Rectal smooth muscle tissue (tissue), 1 donor: Measurements from ENCODE around the gene XYLT1.

Experiments used
- H3K27ac ChIP-seq: one replicate; pipeline ENCODE4 v1.7.0; 2013; ENCODE audit warnings: low read depth, low read length, inconsistent platforms
- H3K27me3 ChIP-seq: one replicate; pipeline ENCODE4 v1.7.0; 2013; ENCODE audit warnings: low read length; ENCODE audit not compliant: control insufficient read depth, insufficient read depth
- H3K36me3 ChIP-seq: one replicate; pipeline ENCODE4 v1.7.0; 2013; ENCODE audit warnings: low read length; ENCODE audit not compliant: control insufficient read depth, insufficient read depth
- H3K4me1 ChIP-seq: one replicate; pipeline ENCODE4 v1.7.0; 2013; ENCODE audit warnings: low read length; ENCODE audit not compliant: control insufficient read depth, insufficient read depth
- H3K4me3 ChIP-seq: one replicate; pipeline ENCODE4 v1.7.0; 2013; ENCODE audit warnings: low read length
- H3K9ac ChIP-seq: one replicate; pipeline ENCODE4 v1.7.0; 2013; ENCODE audit warnings: low read length

Gene XYLT1

DNA sequence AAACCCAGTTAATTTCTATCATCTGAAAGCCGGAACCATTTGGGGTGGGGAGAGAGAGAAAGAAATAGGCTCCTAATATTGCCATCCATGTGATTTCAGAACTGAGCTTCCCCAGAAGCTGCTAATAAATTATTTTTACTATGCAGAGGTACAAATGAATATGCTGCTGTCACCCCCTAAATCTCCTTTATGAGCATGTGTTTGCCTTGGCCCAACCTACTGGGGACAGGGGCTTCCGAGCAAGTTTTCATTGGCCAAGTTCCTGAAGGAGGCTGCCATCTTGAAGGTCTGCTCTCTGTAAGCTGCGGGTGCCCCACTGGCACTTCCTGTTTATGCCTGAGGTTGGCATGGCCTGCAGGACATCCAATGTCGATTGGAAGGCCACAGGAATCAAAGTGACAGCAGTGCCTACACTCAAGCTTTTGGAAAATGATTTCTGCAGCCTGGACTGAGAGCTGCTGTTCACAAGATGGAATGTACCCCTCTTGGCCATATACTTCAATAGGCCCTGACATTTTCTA is 194.7 kb downstream of the XYLT1 start:
- Histone ChIP-seq H3K27ac (peak overlapping the region; percentile 69), H3K4me3 (peak overlapping the region; percentile 9), H3K27me3 (no peaks in the 10 kb centered on the region), H3K4me1 (peaks cover 29% of the 10 kb centered on the region), H3K9ac (no peak overlapping the region), H3K36me3 (no peaks in the 10 kb centered on the region)

- H3K27me3 ChIP-seq, result no peaks in the 10 kb centered on the region
- H3K4me3 ChIP-seq, result no peak overlapping the region
- no peaks in the 10 kb centered on the region for H3K36me3 ChIP-seq
- H3K4me1 ChIP-seq, result peaks cover 36% of the 10 kb centered on the region
- peak overlapping the region; percentile 11 for H3K27ac ChIP-seq
- H3K9ac ChIP-seq, result no peak overlapping the region
Observed at GRCh38 chr16:17275076-17276009, 195.4 kb downstream of the XYLT1 start.

- H3K4me3 ChIP-seq, result no peak overlapping the region
- H3K9ac ChIP-seq, result no peak overlapping the region
- no peaks in the 10 kb centered on the region for H3K27me3 ChIP-seq
- H3K27ac ChIP-seq, result peak overlapping the region; percentile 32
- no peaks in the 10 kb centered on the region for H3K36me3 ChIP-seq
- peaks cover 37% of the 10 kb centered on the region for H3K4me1 ChIP-seq
Observed at GRCh38 chr16:17273142-17273561, 197.6 kb downstream of the XYLT1 start.

- Histone ChIP-seq H3K9ac (no peak overlapping the region), H3K27ac (peak overlapping the region; percentile 32), H3K4me3 (no peak overlapping the region), H3K36me3 (no peaks in the 10 kb centered on the region), H3K27me3 (no peaks in the 10 kb centered on the region), H3K4me1 (peaks cover 37% of the 10 kb centered on the region)
Observed at GRCh38 chr16:17272716-17273115, 198.0 kb downstream of the XYLT1 start.

- H3K9ac ChIP-seq, result no peak overlapping the region
- H3K4me3 ChIP-seq, result no peak overlapping the region
- H3K36me3 ChIP-seq, result no peaks in the 10 kb centered on the region
- peak overlapping the region; percentile 39 for H3K27ac ChIP-seq
- no peaks in the 10 kb centered on the region for H3K27me3 ChIP-seq
- peaks cover 37% of the 10 kb centered on the region for H3K4me1 ChIP-seq
Observed at GRCh38 chr16:17271687-17272086, 199.1 kb downstream of the XYLT1 start.

- Histone ChIP-seq H3K9ac (no peak overlapping the region), H3K4me3 (no peak overlapping the region), H3K36me3 (no peaks in the 10 kb centered on the region), H3K4me1 (peaks cover 32% of the 10 kb centered on the region), H3K27ac (peak overlapping the region; percentile 39), H3K27me3 (no peaks in the 10 kb centered on the region)
Observed at GRCh38 chr16:17270683-17271109, 200.1 kb downstream of the XYLT1 start.

- H3K27ac ChIP-seq, result peak overlapping the region; percentile 39
- peaks cover 29% of the 10 kb centered on the region for H3K4me1 ChIP-seq
- no peak overlapping the region for H3K9ac ChIP-seq
- no peaks in the 10 kb centered on the region for H3K36me3 ChIP-seq
- no peak overlapping the region for H3K4me3 ChIP-seq
- H3K27me3 ChIP-seq, result no peaks in the 10 kb centered on the region
Observed at GRCh38 chr16:17270111-17270510, 200.6 kb downstream of the XYLT1 start.

DNA sequence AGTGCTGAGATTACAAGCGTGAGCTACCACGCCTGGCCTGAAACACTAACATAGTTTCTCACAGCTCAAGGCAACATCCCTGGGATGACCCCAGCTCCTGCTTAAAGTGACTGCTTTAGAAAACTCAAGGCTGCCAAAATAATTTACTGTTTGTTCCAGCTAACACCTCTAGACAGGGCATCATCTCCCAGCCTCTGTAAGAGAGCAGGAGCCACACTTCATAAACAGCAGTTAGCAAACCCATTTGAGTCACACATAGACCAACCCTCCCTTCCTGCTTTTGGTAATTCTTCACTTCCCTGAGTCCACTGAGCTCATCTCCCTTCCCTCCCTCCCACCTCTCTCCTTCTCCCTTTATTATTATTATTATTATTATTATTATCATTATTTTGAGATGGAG is 201.3 kb downstream of the XYLT1 start:
- Histone ChIP-seq H3K36me3 (no peaks in the 10 kb centered on the region), H3K4me3 (no peak overlapping the region), H3K4me1 (peaks cover 29% of the 10 kb centered on the region), H3K9ac (no peak overlapping the region), H3K27ac (peak overlapping the region; percentile 48), H3K27me3 (no peaks in the 10 kb centered on the region)

DNA sequence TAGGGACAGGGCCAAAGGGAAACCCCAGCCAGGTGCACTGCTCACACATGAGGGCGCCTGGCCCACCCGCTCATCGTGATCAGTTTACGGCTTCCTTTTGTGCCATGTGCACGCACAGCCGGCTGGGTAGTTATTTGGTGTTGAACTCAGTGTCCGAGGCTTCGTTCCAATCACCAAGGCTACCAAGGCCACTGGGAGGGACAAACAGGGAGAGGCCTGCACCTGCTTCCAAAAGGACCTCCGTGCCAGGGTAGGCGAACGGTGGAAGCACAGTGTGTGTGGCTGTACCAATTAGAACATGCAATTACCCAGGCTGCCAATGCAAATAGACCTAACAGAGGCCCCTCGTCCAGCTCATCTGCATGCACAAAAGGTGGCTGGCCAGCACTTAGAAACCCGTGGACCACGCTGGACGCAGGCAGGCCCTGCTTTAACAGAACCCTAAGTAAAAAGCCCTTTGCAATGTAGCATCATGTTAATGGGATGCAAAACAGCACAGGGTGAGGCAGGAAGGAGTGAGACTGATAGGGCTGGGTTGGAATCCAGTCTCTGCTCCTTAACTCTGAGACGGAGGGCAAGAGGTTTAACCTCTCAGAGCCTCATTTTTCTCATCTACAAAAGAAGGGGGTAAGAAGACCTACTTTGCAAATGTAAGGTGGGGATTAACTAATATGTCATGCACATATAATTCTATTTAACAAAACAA is 204.0 kb downstream of the XYLT1 start:
- Histone ChIP-seq H3K4me3 (no peak overlapping the region), H3K27me3 (no peaks in the 10 kb centered on the region), H3K9ac (no peak overlapping the region), H3K27ac (no peak overlapping the region), H3K36me3 (no peaks in the 10 kb centered on the region), H3K4me1 (peaks cover 17% of the 10 kb centered on the region)

DNA sequence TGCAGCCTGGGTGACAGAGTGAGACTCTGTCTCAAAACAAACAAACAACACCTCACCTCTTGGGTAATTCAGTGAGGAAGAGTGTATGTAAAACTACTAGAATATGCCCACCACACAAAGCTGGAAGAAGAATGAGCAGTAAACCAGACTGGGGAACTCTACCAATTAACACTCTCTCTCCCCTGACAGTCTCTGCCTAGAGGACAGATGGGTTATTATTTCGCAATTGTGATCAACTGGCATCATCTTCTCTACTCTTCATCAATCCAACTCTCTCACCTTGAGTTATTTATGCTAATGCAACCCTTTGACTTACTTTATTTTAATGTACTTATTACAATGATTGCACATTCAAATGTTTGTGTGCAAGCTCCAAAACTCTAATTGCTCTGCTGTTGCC is 205.6 kb downstream of the XYLT1 start:
- H3K9ac ChIP-seq, result no peak overlapping the region
- H3K27ac ChIP-seq, result no peak overlapping the region
- peaks cover 1% of the 10 kb centered on the region for H3K4me1 ChIP-seq
- H3K27me3 ChIP-seq, result no peaks in the 10 kb centered on the region
- no peak overlapping the region for H3K4me3 ChIP-seq
- no peaks in the 10 kb centered on the region for H3K36me3 ChIP-seq

GRCh38 chr16:17261197-17261858 is 209.4 kb downstream of the XYLT1 start:
- Histone ChIP-seq H3K9ac (no peak overlapping the region), H3K36me3 (no peaks in the 10 kb centered on the region), H3K27me3 (no peaks in the 10 kb centered on the region), H3K4me1 (no peaks in the 10 kb centered on the region), H3K27ac (no peak overlapping the region), H3K4me3 (no peak overlapping the region)

DNA sequence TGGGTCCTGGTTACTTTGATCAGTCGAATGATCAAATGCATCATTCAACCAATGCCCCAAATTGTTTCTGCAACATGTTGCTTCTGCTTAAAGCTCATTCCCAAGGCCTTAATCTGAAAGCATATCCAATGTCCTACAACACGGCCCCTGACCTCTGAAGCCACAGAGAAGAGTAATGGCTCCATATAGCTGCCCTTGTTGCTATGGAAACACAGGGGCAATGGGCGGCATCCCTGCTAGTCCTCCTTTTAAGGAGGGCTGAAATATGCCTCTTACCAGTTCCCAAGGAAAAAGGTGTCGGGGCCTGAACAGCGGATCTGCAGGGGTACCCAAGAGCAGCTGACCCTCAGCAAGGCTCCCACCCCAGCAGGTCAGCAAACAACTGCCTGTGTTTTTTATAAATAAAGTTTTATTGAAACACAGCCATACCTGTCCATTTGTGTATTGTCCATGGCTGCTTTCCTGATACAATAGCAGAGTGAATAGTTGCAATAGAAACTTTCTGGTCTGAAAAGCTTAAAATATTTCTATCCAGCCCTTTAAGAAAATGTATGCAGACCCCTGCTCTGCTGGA is 210.4 kb downstream of the XYLT1 start:
- H3K4me3 ChIP-seq, result no peak overlapping the region
- H3K36me3 ChIP-seq, result no peaks in the 10 kb centered on the region
- H3K4me1 ChIP-seq, result no peaks in the 10 kb centered on the region
- no peak overlapping the region for H3K9ac ChIP-seq
- no peaks in the 10 kb centered on the region for H3K27me3 ChIP-seq
- no peak overlapping the region for H3K27ac ChIP-seq
